ENCODE results near the gene TBC1D13. TPM values are rescaled to one million over a fixed set of nuclear protein-coding genes. Genes with fewer than 3 reads are reported as not detected.

TBC1D13 gene
- total and polyA plus RNA-seq, 10 of the 15 experiments (the other 5 are each of a cell fraction or from before 2014, with no cell fraction given): 3.0 to 23.1 (median 16.5) TPM

- ChIA-PET POLR2A (interaction anchor here (0.6 kb wide), 1 partner anchor 108 kb away, joined by 4 read pairs; no protein-coding TSS in a partner anchor), RAD21 (ENCODE audit: unreplicated experiment) (no interaction called here)
Observed at GRCh38 chr9:128750926-128751595, 36.0 kb upstream of the TBC1D13 start.

More at GRCh38 chr9:128750926-128751595, 36.0 kb upstream of the TBC1D13 start:
- no peak overlapping the region for H2AFZ ChIP-seq (ENCODE audit: control insufficient read depth, low read depth, low read length)
- no peak overlapping the region for H3K9ac ChIP-seq (ENCODE audit: control insufficient read depth, insufficient read depth, low read length)
- H3K4me2 ChIP-seq (ENCODE audit: control insufficient read depth, insufficient read depth): no peak overlapping the region
- ATAC-seq: no peak
- H3K36me3 ChIP-seq (ENCODE audit: control insufficient read depth in 2 of 2, insufficient read depth in 2 of 2, low read length in 1 of 2): no peaks in the 10 kb centered on the region; a peak in 1 of 4 replicates
- no TSS peak for BruUV-seq (replicated peaks)
- TF ChIP-seq CBX5 (IDR thresholded peaks at IDR 0.05; ENCODE audit: low read depth) (no peak), RFX5 (IDR thresholded peaks at IDR 0.05; ENCODE audit: low read depth, low read length) (no peak), REST (IDR thresholded peaks at IDR 0.05; ENCODE audit: low read depth, low read length) (no peak), ZNF274 (IDR thresholded peaks at IDR 0.05; ENCODE audit: insufficient read depth, insufficient read length) (no peak), SMARCA5 (IDR thresholded peaks at IDR 0.05) (no peak), FOXM1 (IDR thresholded peaks at IDR 0.05; ENCODE audit: low read depth, low read length) (no peak), NBN (IDR thresholded peaks at IDR 0.05) (no peak), TCF12 (IDR thresholded peaks at IDR 0.05; ENCODE audit: low read depth, low read length) (no peak), NR2F1 (conservative IDR thresholded peaks at IDR 0.05) (no peak)
- no peaks in the 10 kb centered on the region for H3K4me1 ChIP-seq (ENCODE audit: control insufficient read depth, insufficient read depth, low read length)
- H3K9me3 ChIP-seq (replicated peaks; ENCODE audit: control insufficient read depth, insufficient read depth, low read length): no peaks in the 10 kb centered on the region
- H4K20me1 ChIP-seq (ENCODE audit: control insufficient read depth, insufficient read depth): no peaks in the 10 kb centered on the region
- 86% methylated on average over 18 of the region's 22 CpGs for WGBS (ENCODE audit: insufficient coverage, insufficient replicate concordance, low lambda C conversion rate, missing lambda C conversion rate)
- H3K27ac ChIP-seq (ENCODE audit: control insufficient read depth, insufficient read depth): no peak overlapping the region
- ChIA-PET CTCF (no interaction called here), SMC1A (ENCODE audit: uncharacterized antibody, unreplicated experiment) (no interaction called here)
- intact Hi-C loops (cut with micrococcal nuclease; ENCODE audit: unreplicated experiment) (no loop called here), in situ Hi-C loops (cut with MboI) (no loop called here)
- H3K79me2 ChIP-seq (ENCODE audit: control insufficient read depth, insufficient read depth, low read length): no peaks in the 10 kb centered on the region
- no peaks in the 10 kb centered on the region for H3K27me3 ChIP-seq (replicated peaks in 1 of 2; ENCODE audit: control insufficient read depth in 2 of 2, insufficient read depth in 2 of 2, low read length in 1 of 2)
- no peak for FAIRE-seq
- no peak for DNase-seq (ENCODE audit: low read depth, low spot score)
- H3K4me3 ChIP-seq: no peak overlapping the region
